Skeletal muscle cell (primary cell): ENCODE data around the gene TLN1.
A peak's percentile ranks its signal among the peaks of the same experiment; 100 is the strongest.

Experiments
- DNase-seq: peaks from one replicate; pipeline ENCODE4 v3.0.0-alpha.2; 2010; ENCODE audit warnings: low read depth
- H3K4me3 ChIP-seq: 2 replicates; pipeline ENCODE4 v1.5.1; 2011; ENCODE audit warnings: low read depth, mild to moderate bottlenecking, control low read depth, low read length, moderate library complexity

Gene TLN1

GRCh38 chr9:35674025-35674361 is 58.0 kb downstream of the TLN1 start:
- no peak for DNase-seq
- peak overlapping the region; percentile 44 for H3K4me3 ChIP-seq

- no peak for DNase-seq
- H3K4me3 ChIP-seq = peak within 1 kb of the TSS; percentile 44
Observed at GRCh38 chr9:35673132-35674024, 58.6 kb downstream of the TLN1 start, which contains the start of gene CA9. Gene CA9, plus strand, starts transcription at chr9:35673928. Its CDS starts 32 bp downstream, at chr9:35673960.

- DNase-seq = peak; percentile 57
- no peak overlapping the region for H3K4me3 ChIP-seq
Observed at GRCh38 chr9:35669331-35670145, 62.5 kb downstream of the TLN1 start.

GRCh38 chr9:35667939-35668338 is 64.1 kb downstream of the TLN1 start:
- H3K4me3 ChIP-seq = no peak overlapping the region
- DNase-seq = no peak

- H3K4me3 ChIP-seq = no peak overlapping the region
- no peak for DNase-seq
Observed at GRCh38 chr9:35666549-35666948, 65.4 kb downstream of the TLN1 start.

GRCh38 chr9:35666045-35666444 is 66.0 kb downstream of the TLN1 start:
- no peak for DNase-seq
- H3K4me3 ChIP-seq = no peak overlapping the region

GRCh38 chr9:35665471-35665818 is 66.5 kb downstream of the TLN1 start:
- DNase-seq = no peak
- H3K4me3 ChIP-seq = peak overlapping the region; percentile 51

GRCh38 chr9:35664531-35665470 is 67.2 kb downstream of the TLN1 start, which contains the start of gene ARHGEF39:
Gene ARHGEF39, minus strand, starts transcription at chr9:35665195. Its CDS starts 26 bp downstream, at chr9:35665169.
- DNase-seq = no peak
- H3K4me3 ChIP-seq = peak within 1 kb of the TSS; percentile 51

- no peak overlapping the region for H3K4me3 ChIP-seq
- no peak for DNase-seq
Observed at GRCh38 chr9:35662437-35662836, 69.6 kb downstream of the TLN1 start.

GRCh38 chr9:35661756-35662350 is 70.1 kb downstream of the TLN1 start:
- no peak overlapping the region for H3K4me3 ChIP-seq
- no peak for DNase-seq

GRCh38 chr9:35660966-35661415 is 71.0 kb downstream of the TLN1 start:
- no peak overlapping the region for H3K4me3 ChIP-seq
- DNase-seq = no peak

GRCh38 chr9:35659340-35659739 is 72.7 kb downstream of the TLN1 start:
- H3K4me3 ChIP-seq = peak overlapping the region; percentile 79
- DNase-seq = peak; percentile 53

- no peak for DNase-seq
- peak overlapping the region; percentile 79 for H3K4me3 ChIP-seq
Observed at GRCh38 chr9:35658968-35659220, 73.1 kb downstream of the TLN1 start.

- no peak for DNase-seq
- H3K4me3 ChIP-seq = peak within 1 kb of the TSS; percentile 79
Observed at GRCh38 chr9:35658137-35658967, 73.6 kb downstream of the TLN1 start, which contains the start of gene CCDC107. Gene CCDC107, plus strand, starts transcription at chr9:35658292. Its CDS starts 88 bp downstream, at chr9:35658380.

- H3K4me3 ChIP-seq = peak within 1 kb of the TSS; percentile 79
Observed at GRCh38 chr9:35657546-35658136, 74.4 kb downstream of the TLN1 start, which contains the start of gene RMRP. Gene RMRP, minus strand, starts transcription at chr9:35658019.

GRCh38 chr9:35656831-35657545 is 75.0 kb downstream of the TLN1 start:
- H3K4me3 ChIP-seq = peak overlapping the region; percentile 44
- no peak for DNase-seq

More at GRCh38 chr9:35657546-35658136, 74.4 kb downstream of the TLN1 start, which contains the start of gene RMRP:
- DNase-seq = peak; percentile 99

- no peak overlapping the region for H3K4me3 ChIP-seq
- DNase-seq = no peak
Observed at GRCh38 chr9:35656348-35656747, 75.6 kb downstream of the TLN1 start.
